HG03135 (cell line): ENCODE results near the gene HES5.

Experiments used
- ATAC-seq: cut with Tn5 transposase; IDR thresholded peaks from one replicate; pipeline ENCODE4 v1.9.1; 2021; ENCODE audit warnings: mild to moderate bottlenecking, moderate library complexity; ENCODE audit not compliant: unreplicated experiment

HES5 gene

GRCh38 chr1:2483026-2483425 is 47.0 kb downstream of the HES5 start:
- ATAC-seq: no peak

- no peak for ATAC-seq
Measured at GRCh38 chr1:2482588-2482987, 47.5 kb downstream of the HES5 start.

DNA sequence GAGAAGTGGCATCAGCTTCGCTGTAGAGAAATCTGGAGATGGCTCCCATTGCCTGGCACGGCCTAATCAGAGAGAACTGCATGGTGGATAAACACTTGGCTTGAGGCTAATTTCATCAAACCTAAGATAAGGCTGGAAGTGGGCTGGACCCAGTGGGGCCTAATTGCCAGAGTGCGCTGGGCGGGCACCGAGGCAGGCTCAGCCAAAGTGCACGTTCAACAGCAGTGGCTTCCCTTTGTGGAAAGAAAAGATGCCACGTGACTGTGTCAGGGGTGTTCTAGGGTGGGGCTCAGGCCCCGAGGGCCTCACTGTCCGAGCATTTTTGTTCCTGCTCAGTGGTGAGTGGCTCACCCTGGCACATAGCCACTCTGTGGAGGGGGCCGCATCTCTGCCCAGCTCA is 48.2 kb downstream of the HES5 start:
- no peak for ATAC-seq

DNA sequence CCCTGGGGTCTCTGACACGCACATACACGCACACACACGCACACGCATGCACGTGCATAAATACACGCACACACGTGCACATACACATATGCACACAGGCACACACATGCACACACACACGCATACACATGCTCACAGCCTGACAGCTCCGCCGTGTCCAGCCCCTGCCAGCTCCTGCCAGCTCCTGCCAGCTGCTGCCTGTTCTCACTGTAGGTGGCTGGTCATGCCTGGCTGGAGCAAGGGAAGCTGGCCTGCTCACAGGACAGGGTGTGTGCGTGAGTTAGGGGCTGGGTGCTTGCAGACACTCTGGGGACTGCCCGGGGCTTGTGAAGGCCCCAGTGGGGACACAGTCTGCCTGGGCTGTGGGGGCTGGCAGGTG is 49.1 kb downstream of the HES5 start:
- ATAC-seq: no peak

DNA sequence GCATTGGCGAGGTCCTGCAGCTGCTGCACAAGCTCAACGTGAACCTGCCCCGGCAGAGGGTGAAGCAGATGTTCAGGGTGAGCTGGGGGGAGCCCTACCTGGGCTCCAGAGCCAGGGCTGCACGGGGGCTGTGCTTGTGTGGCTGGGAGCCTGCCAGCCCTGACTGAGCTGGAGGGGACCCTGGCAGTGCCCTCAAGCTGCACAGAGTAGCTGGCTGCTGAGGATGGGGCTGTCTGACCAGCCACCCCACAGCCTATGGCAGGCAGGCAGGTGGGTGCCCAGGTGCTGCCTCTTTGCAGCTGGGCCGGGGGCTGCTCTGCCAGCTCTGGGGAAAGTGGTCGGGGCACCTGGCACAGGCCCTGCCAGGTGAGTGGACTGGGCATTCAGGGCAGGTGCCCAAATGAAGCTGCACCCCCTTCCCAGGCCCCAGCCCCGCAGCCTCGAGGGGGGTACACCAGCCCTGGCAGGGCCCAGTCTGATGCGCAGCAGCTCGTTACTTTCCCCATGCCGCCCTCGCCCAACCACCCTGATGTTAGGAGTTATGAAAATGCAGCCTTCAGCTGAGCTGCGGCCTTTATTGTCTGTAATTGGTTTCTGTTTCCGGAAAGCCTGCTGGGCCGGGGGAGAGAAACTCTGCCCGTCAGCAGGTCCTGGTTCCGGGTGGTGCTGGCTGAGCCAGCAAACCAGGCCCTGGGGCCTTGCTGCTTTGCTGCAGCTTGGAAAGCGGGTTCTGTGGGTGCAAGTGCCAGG is 49.7 kb downstream of the HES5 start:
- no peak for ATAC-seq

DNA sequence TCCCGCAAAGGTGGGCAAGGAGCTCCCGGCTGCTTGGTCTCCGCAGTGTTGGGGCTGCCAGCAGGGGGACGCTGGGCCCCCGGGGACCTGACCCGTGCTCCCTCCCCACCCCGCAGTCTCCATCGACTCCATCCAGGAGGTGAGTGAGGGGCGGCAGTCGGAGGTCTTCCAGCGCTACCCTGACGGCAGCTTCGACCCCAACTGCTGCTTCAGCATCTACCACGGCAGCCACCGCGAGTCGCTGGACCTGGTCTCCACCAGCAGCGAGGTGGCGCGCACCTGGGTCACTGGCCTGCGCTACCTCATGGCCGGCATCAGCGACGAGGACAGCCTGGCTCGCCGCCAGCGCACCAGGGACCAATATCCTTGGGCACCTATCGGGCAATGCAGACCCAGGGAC is 50.4 kb downstream of the HES5 start:
- ATAC-seq: no peak

DNA sequence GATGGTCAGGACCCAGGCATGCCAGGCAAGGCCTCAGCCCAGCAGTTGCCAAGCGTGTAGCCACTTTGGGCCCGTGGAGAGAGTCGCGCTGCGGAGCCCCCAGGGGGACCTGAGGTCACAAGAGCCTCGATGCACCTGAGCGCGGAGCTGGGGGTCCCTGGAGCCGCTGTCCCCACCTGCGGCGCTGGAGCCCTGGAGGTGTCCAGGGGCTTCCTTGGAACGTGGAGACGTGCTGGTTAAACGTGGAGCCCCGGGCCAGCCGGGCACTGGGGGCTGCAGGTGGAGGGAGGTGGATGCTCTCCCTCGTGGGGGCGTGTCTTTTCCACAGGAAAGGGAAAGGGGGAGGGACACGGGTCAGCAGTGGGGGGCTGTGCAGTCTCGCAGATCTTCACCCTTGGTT is 50.9 kb downstream of the HES5 start:
- ATAC-seq: no peak
